BLaER1 (cell line): ENCODE results near the gene RET.
A peak's percentile ranks its signal among the peaks of the same experiment; 100 is the strongest.
"Not testable (repeated sequence)": the region's sequence is repeated elsewhere in the genome, so short reads cannot be mapped to it uniquely, and the experiment has no call there.

ENCODE experiments used
- H3K27ac ChIP-seq: shearing (Covaris generic); formaldehyde crosslinking; 2 replicates; pipeline ENCODE4 v1.8.1; 2022
- H3K27me3 ChIP-seq: shearing (Covaris generic); formaldehyde crosslinking; 2 replicates; pipeline ENCODE4 v1.8.1; 2022
- H3K36me3 ChIP-seq: shearing (Covaris generic); formaldehyde crosslinking; 2 replicates; pipeline ENCODE4 v1.8.1; 2022
- H3K4me1 ChIP-seq: shearing (Covaris generic); formaldehyde crosslinking; 2 replicates; pipeline ENCODE4 v1.8.1; 2022
- H3K4me2 ChIP-seq: shearing (Covaris generic); formaldehyde crosslinking; 2 replicates; pipeline ENCODE4 v1.8.1; 2022
- H3K4me3 ChIP-seq: shearing (Covaris generic); formaldehyde crosslinking; 2 replicates; pipeline ENCODE4 v1.8.1; 2022
- H3K9ac ChIP-seq: shearing (Covaris generic); formaldehyde crosslinking; 2 replicates; pipeline ENCODE4 v1.8.1; 2022
- H3K9me3 ChIP-seq: shearing (Covaris generic); formaldehyde crosslinking; 2 replicates; pipeline ENCODE4 v1.8.1; 2022
- H4K20me1 ChIP-seq: shearing (Covaris generic); formaldehyde crosslinking; 2 replicates; pipeline ENCODE4 v1.8.1; 2022
- Cebpa-rat ChIP-seq: shearing (Covaris generic); IDR thresholded peaks from 2 replicates; pipeline ENCODE4 v1.8.1; 2022

RET gene

DNA sequence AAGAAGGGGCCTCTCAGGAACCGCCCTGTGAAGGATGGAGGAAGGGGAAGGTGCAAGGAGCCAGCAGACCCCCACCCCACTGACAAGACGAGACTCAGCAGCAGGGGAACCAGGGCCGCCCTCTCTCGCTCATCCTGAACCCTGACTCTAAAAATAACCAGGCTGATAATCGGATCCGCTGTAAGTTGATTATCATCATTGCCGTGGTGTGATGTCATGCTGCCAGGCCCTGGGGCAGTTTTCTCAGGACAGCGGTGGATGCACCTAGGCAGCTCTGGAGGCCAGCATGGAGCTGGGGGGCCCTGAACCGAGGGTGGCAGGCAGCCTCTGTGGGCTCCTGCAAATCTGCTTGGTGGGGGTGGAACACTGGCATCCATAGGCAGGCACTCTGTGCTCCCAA, 7.9 kb downstream of the RET start:
- H3K27me3 ChIP-seq = no peaks in the 10 kb centered on the region
- H3K4me1 ChIP-seq = peaks cover 60% of the 10 kb centered on the region
- H3K9me3 ChIP-seq = no peaks in the 10 kb centered on the region
- H3K4me3 ChIP-seq = no peak overlapping the region
- H4K20me1 ChIP-seq = no peaks in the 10 kb centered on the region
- H3K9ac ChIP-seq = no peak overlapping the region
- TF ChIP-seq Cebpa-rat = no peak
- peak overlapping the region; percentile 79 for H3K27ac ChIP-seq
- peak overlapping the region; percentile 94 for H3K4me2 ChIP-seq
- H3K36me3 ChIP-seq = no peaks in the 10 kb centered on the region

DNA sequence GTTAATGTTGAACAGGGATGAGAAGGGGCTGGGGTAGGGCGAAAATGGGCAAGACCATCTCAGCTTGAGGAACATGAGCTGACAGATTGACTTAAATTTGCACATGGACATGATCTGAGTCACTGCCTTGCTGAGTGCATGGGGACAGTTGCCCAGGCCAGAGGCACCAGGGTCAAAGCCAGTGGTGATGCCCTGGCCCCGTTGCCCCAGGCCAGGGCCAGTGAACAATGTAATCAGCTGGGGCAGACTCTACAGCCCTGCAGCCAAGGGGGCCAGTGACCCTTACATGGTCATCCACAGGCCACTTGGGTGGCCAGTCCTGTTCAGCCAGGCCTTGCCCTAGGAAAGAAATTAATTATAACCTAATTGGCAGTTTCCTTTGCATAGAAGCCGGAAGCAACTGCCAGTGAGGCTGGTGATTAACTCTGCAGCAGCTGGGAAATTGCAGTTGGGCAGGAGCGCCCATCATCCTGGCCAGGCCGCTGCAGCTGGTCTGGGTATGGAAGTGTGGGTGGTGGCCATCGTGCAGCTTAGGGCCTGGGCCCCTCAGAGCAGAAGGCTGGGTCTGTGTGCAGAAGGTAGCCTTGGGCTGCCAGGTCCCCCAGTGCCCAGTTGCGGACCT, 9.6 kb downstream of the RET start:
- Histone ChIP-seq H3K4me2 (no peak overlapping the region), H3K9ac (no peak overlapping the region), H4K20me1 (no peaks in the 10 kb centered on the region), H3K27me3 (no peaks in the 10 kb centered on the region), H3K36me3 (no peaks in the 10 kb centered on the region), H3K9me3 (no peaks in the 10 kb centered on the region), H3K4me1 (peaks cover 60% of the 10 kb centered on the region), H3K4me3 (no peak overlapping the region), H3K27ac (no peak overlapping the region)
- TF ChIP-seq Cebpa-rat = no peak

DNA sequence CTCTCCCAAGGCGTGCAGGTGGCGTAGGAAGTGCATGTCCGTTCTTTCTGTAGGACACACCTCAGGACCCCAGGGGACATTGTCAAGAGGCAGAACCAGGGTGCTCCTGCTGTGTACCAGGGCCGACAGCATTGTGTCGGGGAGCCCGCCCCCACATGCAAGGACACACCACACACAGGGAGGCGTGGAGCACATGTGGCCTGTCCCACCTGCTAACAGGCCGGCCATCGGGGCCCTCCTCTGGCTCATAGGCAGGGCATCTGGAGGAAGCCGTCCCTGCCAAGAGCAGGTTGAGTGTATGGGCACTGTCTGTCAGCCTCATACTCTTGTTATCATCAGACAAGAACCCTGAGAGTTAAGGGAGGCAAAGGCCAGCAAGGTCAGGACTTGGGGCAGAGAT, 12.7 kb downstream of the RET start:
- Histone ChIP-seq H3K9me3 (no peaks in the 10 kb centered on the region), H4K20me1 (no peaks in the 10 kb centered on the region), H3K4me1 (peaks cover 52% of the 10 kb centered on the region), H3K9ac (no peak overlapping the region), H3K27ac (peak overlapping the region; percentile 35; the same call in 1 of the 2 replicates), H3K4me2 (no peak overlapping the region), H3K4me3 (no peak overlapping the region), H3K36me3 (no peaks in the 10 kb centered on the region), H3K27me3 (no peaks in the 10 kb centered on the region)
- no peak for TF ChIP-seq Cebpa-rat

DNA sequence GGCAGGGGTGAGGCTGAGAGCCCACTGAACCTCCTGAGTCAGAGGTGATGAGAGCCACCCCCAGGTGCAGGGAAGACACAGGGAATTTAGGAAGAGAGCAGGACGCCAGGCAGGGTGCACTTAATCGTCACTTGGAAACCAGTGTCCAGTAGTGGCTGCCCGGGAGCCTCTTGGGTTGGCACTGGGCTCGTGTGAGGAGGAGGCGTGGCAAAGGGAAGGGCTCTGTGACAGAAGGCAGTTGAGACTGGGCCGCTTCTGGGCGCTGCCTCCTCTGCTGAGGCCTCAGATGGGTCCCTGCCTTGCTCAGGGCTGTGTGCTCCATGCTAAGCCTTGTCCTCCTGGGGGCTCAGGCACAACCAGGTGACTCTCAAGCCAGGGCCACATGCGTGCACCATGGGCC, 13.3 kb downstream of the RET start:
- Histone ChIP-seq H3K4me3 (no peak overlapping the region), H3K9ac (no peak overlapping the region), H3K9me3 (no peaks in the 10 kb centered on the region), H3K27ac (peak overlapping the region; percentile 35; the same call in 1 of the 2 replicates), H3K27me3 (no peaks in the 10 kb centered on the region), H3K36me3 (no peaks in the 10 kb centered on the region), H3K4me1 (peaks cover 45% of the 10 kb centered on the region), H3K4me2 (no peak overlapping the region), H4K20me1 (no peaks in the 10 kb centered on the region)
- no peak for TF ChIP-seq Cebpa-rat

DNA sequence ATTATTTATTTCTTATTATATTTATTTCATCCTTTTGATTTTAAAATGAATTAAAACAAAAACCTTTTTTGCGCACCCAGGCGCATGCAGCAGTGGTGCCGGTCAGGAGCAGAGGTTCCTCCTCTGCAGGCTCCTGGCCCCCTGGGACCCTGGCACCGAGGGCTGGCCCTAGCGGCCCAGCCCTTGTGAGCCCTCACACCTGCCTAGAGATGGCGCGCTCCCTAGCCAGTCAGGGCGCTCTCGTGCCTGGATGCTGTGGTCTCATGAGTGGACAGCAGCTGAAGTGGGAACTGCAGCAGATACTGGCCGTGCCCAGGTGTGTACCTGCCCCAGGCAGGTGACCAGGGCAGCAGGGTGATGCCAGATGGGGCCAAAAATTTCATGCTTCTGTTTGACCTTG, 13.8 kb downstream of the RET start:
- Histone ChIP-seq H3K27me3 (no peaks in the 10 kb centered on the region), H3K4me2 (peak overlapping the region; percentile 76; the same call in 1 of the 2 replicates), H3K4me3 (no peak overlapping the region), H3K36me3 (no peaks in the 10 kb centered on the region), H3K4me1 (peaks cover 41% of the 10 kb centered on the region), H3K27ac (peak overlapping the region; percentile 35; the same call in 1 of the 2 replicates), H4K20me1 (no peaks in the 10 kb centered on the region), H3K9ac (no peak overlapping the region), H3K9me3 (no peaks in the 10 kb centered on the region)
- TF ChIP-seq Cebpa-rat = no peak

DNA sequence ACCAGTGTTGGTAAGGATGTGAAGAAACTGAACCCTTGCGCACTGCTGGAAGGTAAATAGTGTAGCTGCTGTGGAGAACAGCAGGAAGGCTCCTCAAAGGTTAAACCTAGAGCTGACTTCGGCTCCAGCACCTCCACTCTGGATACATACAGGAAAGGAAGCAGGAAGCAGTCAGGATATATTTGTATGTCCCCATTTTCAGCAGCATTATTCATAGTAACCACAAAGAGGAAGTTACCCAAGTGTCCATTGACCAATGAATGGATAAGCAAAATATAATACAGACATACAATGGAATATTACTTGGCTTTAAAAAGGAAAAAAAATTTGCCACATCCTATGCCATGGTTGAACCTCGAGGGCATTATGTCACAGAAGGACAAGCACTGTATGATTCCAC, 15.0 kb downstream of the RET start:
- H3K9ac ChIP-seq = no peak overlapping the region
- H3K4me1 ChIP-seq = peaks cover 47% of the 10 kb centered on the region
- H3K4me2 ChIP-seq = peak overlapping the region; percentile 76
- no peaks in the 10 kb centered on the region for H3K36me3 ChIP-seq
- no peak overlapping the region for H3K4me3 ChIP-seq
- no peak overlapping the region for H3K27ac ChIP-seq
- H4K20me1 ChIP-seq = no peaks in the 10 kb centered on the region
- no peaks in the 10 kb centered on the region for H3K9me3 ChIP-seq
- H3K27me3 ChIP-seq = no peaks in the 10 kb centered on the region
- TF ChIP-seq Cebpa-rat = no peak

DNA sequence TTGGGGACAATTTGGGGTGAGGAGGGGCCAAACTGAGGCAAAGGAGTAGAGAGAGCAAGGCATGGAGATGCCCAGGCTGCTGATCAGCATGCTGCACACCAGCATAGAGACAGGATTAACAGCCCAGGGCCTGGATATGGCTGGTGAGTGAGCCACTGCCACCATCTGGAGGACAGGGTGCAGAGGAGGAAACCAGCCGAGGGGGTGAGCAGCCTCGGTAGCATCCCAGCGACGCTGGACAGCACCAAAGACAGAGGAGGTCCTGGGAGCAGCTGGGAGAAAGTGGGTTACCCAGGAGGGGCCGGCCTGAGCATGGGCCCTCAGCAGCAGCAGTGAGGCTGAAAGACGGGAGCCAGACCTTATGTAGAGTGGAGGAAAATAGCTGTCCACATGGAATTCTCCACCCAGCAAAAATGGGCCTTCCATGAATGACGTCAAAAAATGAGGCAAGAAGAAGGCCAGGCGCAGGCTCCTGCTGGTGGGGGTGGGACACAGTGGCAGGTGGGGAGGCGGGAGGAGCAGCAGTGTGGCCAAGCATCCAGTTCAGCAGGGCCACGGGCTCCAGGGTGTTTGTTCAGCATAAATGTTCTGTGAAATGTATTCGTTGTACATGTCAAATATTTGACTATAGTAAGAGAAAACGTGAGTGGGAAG, 16.7 kb downstream of the RET start:
- no peaks in the 10 kb centered on the region for H3K9me3 ChIP-seq
- H3K27me3 ChIP-seq = no peaks in the 10 kb centered on the region
- peaks cover 57% of the 10 kb centered on the region for H3K4me1 ChIP-seq
- no peaks in the 10 kb centered on the region for H4K20me1 ChIP-seq
- H3K27ac ChIP-seq = 0 out of 2 replicates have a peak overlapping the region, but pooled peaks have one; percentile 48
- no peaks in the 10 kb centered on the region for H3K36me3 ChIP-seq
- no peak overlapping the region for H3K4me3 ChIP-seq
- H3K9ac ChIP-seq = no peak overlapping the region
- TF ChIP-seq Cebpa-rat = no peak
- H3K4me2 ChIP-seq = peak overlapping the region; percentile 76

DNA sequence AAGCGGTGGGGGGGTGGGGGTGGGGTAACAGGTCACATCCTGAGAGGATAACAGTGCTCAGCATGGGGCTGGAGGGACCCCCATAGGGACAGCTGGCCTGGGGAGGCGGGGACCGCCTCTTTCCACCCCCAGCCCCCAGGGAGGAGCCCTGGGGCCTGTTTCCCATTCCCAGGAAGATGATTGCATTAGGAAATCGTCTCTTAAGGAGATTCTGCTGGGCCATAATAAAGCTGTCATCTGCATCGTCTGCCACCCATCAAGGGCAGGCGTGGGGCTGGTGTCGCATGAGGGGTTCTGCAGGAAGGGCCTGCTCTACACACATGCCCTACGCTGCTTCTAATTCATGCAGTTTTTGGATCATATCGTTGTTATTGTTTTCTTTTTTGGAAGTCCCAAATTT, 17.2 kb downstream of the RET start:
- Histone ChIP-seq H3K9me3 (no peaks in the 10 kb centered on the region), H3K4me2 (no peak overlapping the region), H3K4me1 (peaks cover 57% of the 10 kb centered on the region), H3K27ac (no peak overlapping the region), H3K4me3 (no peak overlapping the region), H4K20me1 (no peaks in the 10 kb centered on the region), H3K36me3 (no peaks in the 10 kb centered on the region), H3K9ac (no peak overlapping the region), H3K27me3 (no peaks in the 10 kb centered on the region)
- TF ChIP-seq Cebpa-rat = no peak

DNA sequence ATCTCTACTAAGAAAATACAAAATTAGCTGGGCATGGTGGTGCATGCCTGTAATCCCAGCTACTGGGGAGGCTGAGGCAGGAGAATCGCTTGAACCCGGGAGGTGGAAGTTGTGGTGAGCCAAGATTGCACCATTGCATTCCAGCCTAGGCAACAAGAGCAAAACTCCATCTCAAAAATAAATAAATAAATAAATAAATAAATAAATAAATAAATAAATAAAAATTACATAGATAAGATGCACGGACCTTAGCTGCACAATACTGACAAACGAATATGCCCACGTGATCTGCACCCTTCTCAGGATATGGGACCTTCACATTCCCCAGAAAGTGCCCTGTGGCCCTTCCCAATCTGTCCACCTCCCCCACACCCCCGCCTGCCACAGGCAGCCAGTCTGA, 22.5 kb downstream of the RET start:
- not testable (repeated sequence) for H3K9ac ChIP-seq

DNA sequence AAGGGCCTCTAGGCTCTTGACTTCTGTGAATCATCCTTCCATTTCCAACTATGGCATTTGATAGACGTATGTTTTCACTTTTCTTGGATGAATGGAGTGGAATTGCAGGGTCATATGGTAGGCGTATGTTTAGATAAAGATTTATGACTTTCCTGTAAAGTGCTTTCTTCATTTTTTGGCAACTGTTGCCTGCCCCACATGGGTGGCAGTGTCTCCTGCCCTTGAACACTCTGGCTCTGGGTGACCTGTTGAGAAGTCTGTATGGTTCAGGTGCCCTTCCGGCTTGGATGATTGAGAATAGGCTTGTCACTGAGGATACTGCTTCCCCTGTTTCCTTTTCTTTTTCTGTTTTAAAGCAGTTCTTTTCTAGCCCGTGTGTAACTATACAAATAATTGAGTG, 23.1 kb downstream of the RET start:
- H3K4me2 ChIP-seq = no peak overlapping the region
- no peak overlapping the region for H3K4me3 ChIP-seq
- peaks cover 18% of the 10 kb centered on the region for H3K27me3 ChIP-seq
- no peaks in the 10 kb centered on the region for H3K9me3 ChIP-seq
- no peak overlapping the region for H3K27ac ChIP-seq
- no peak for TF ChIP-seq Cebpa-rat
- H3K4me1 ChIP-seq = peaks cover 33% of the 10 kb centered on the region
- H4K20me1 ChIP-seq = no peaks in the 10 kb centered on the region
- no peaks in the 10 kb centered on the region for H3K36me3 ChIP-seq
- no peak overlapping the region for H3K9ac ChIP-seq

More for the DNA sequence above, 22.5 kb downstream of the RET start:
- not testable (repeated sequence) for H3K27ac ChIP-seq, H3K9me3 ChIP-seq, H3K4me2 ChIP-seq, H3K36me3 ChIP-seq, H3K4me3 ChIP-seq, H4K20me1 ChIP-seq
- Histone ChIP-seq H3K4me1 (peaks cover 27% of the 10 kb centered on the region), H3K27me3 (peaks cover 12% of the 10 kb centered on the region)

DNA sequence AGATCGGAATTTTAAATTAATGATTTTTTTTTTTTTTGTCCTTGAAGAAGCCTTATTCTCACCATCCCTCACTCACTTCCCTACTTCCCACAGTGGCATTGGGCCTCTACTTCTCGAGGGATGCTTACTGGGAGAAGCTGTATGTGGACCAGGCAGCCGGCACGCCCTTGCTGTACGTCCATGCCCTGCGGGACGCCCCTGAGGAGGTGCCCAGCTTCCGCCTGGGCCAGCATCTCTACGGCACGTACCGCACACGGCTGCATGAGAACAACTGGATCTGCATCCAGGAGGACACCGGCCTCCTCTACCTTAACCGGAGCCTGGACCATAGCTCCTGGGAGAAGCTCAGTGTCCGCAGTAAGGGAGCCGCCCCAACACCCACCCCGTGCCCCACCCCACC, 23.5 kb downstream of the RET start:
- Histone ChIP-seq H3K9ac (no peak overlapping the region), H3K4me1 (peaks cover 37% of the 10 kb centered on the region), H3K27me3 (peaks cover 23% of the 10 kb centered on the region), H3K4me3 (no peak overlapping the region), H4K20me1 (no peaks in the 10 kb centered on the region), H3K27ac (no peak overlapping the region), H3K36me3 (no peaks in the 10 kb centered on the region), H3K4me2 (no peak overlapping the region), H3K9me3 (no peaks in the 10 kb centered on the region)
- no peak for TF ChIP-seq Cebpa-rat
